HCT116 (cell line): ENCODE measurements around the gene SNAPC4. TPM values are rescaled to one million over a fixed set of nuclear protein-coding genes. Genes with fewer than 3 reads are reported as not detected.

ENCODE experiments used
- ATAC-seq: fragments of 200-7000 bp; cut with Tn5 transposase; 2 replicates; pipeline ENCODE4 v1.9.1; 2020; ENCODE audit warnings: mild to moderate bottlenecking, moderate library complexity
- BruUV-seq: library from RNA; stranded (reverse); fragments of 400-500 nt; replicated peaks from 2 replicates; lab custom pipeline; 2021; lab: Mats Ljungman, UMichigan
- CTCF ChIA-PET: fragments of 300-600 bp; sonication (Branson Sonifier 250); formaldehyde crosslinking; loops from one replicate; lab custom pipeline; 2021; ENCODE audit warnings: antibody characterized with exemption; lab: Charles Lee
- POLR2A ChIA-PET: fragments of 300-600, 350-600 bp; sonication (Branson Sonifier 250); formaldehyde crosslinking; loops from one replicate; lab custom pipeline; 2021; ENCODE audit warnings: antibody characterized with exemption; lab: Charles Lee
- RAD21 ChIA-PET, 2 experiments: fragments of 300-600 bp; sonication (Branson Sonifier 250); formaldehyde crosslinking; loops; one replicate each; lab custom pipeline; 2023; ENCODE audit warnings: low total read pairs in 2 of 2; ENCODE audit not compliant: uncharacterized antibody in 2 of 2, unreplicated experiment in 2 of 2, low non-redundant PET in 1 of 2; lab: Charles Lee
- DNase-seq: peaks from one replicate; pipeline ENCODE4 v3.0.0-alpha.2; 2010; ENCODE audit warnings: low read depth, low spot score
- H2AFZ ChIP-seq: fragments of 200-600 bp; shearing (Covaris generic), sonication (generic); 2 replicates; pipeline ENCODE4 v1.6.1; 2017; ENCODE audit warnings: low read depth, mixed run types, mixed read lengths, antibody characterized with exemption, low read length; ENCODE audit not compliant: poor library complexity, severe bottlenecking
- H3K27ac ChIP-seq: 2 replicates; pipeline ENCODE4 v1.5.1; 2012; ENCODE audit warnings: low read depth, low read length
- H3K27me3 ChIP-seq: fragments of 200-600 bp; sonication (generic); 2 replicates; pipeline ENCODE4 v1.6.1; 2016; ENCODE audit warnings: mixed run types, low read length, mixed read lengths; ENCODE audit not compliant: insufficient read depth
- H3K36me3 ChIP-seq, 2 experiments: fragments of 200-500 bp in 1 of 2; fragments of 200-600 bp in 1 of 2; sonication (Bioruptor generic) in 1 of 2; sonication (generic) in 1 of 2; 2 replicates each; pipeline versions ENCODE4 v1.5.1 to v1.6.1; 2014 to 2016; ENCODE audit warnings: low read length in 2 of 2, inconsistent platforms in 1 of 2, mixed read lengths in 1 of 2, mixed run types in 1 of 2; ENCODE audit not compliant: insufficient read depth in 2 of 2, control insufficient read depth in 1 of 2
- H3K4me1 ChIP-seq, 2 experiments: fragments of 200-600 bp in 1 of 2; sonication (generic) in 1 of 2; 2 replicates each; pipeline versions ENCODE4 v1.5.1 to v1.6.1; 2012 to 2017; ENCODE audit warnings: low read length in 2 of 2, inconsistent platforms in 1 of 2, mild to moderate bottlenecking in 1 of 2, mixed read lengths in 1 of 2, mixed run types in 1 of 2, moderate library complexity in 1 of 2; ENCODE audit not compliant: insufficient read depth in 2 of 2, control insufficient read depth in 1 of 2
- H3K4me2 ChIP-seq: fragments of 200-600 bp; sonication (generic); 2 replicates; pipeline ENCODE4 v1.6.1; 2017; ENCODE audit warnings: mixed run types, low read length, mixed read lengths
- H3K4me3 ChIP-seq, 2 experiments: fragments of 200-600 bp in 1 of 2; sonication (generic) in 1 of 2; replicated peaks in 1 of 2; 2 replicates each; pipeline ENCODE4 v1.5.1; 2011 to 2016; ENCODE audit warnings: low read length in 2 of 2, control low read depth in 1 of 2, low read depth in 1 of 2, mild to moderate bottlenecking in 1 of 2, mixed read lengths in 1 of 2, mixed run types in 1 of 2
- H3K79me2 ChIP-seq: fragments of 200-600 bp; sonication (generic); 2 replicates; pipeline ENCODE4 v1.6.1; 2017; ENCODE audit warnings: mild to moderate bottlenecking, mixed run types, low read length, moderate library complexity, mixed read lengths; ENCODE audit not compliant: insufficient read depth
- H3K9ac ChIP-seq: fragments of 200-600 bp; sonication (generic); 2 replicates; pipeline ENCODE4 v1.6.1; 2016; ENCODE audit warnings: low read length, mixed read lengths
- H3K9me2 ChIP-seq: fragments of 200-600 bp; sonication (generic), shearing (Covaris generic); 2 replicates; pipeline ENCODE4 v1.6.1; 2017; ENCODE audit warnings: mixed run types, mild to moderate bottlenecking, moderate library complexity; ENCODE audit not compliant: insufficient read depth
- H3K9me3 ChIP-seq, 2 experiments: fragments of 200-500 bp in 1 of 2; fragments of 200-600 bp in 1 of 2; sonication (Bioruptor generic) in 1 of 2; sonication (generic) in 1 of 2; 2 replicates each; pipeline ENCODE4 v1.6.1; 2014 to 2017; ENCODE audit warnings: low read length in 2 of 2, mixed read lengths in 2 of 2, inconsistent platforms in 1 of 2, low read depth in 1 of 2, mild to moderate bottlenecking in 1 of 2, mixed run types in 1 of 2, moderate library complexity in 1 of 2; ENCODE audit not compliant: control insufficient read depth in 1 of 2, insufficient read depth in 1 of 2
- H4K20me1 ChIP-seq: fragments of 200-600 bp; sonication (generic), shearing (Covaris generic); 2 replicates; pipeline ENCODE4 v1.6.1; 2017; ENCODE audit warnings: mixed run types, mild to moderate bottlenecking, moderate library complexity; ENCODE audit not compliant: insufficient read depth
- ATF3 ChIP-seq: IDR thresholded peaks from 2 replicates; pipeline ENCODE4 v1.6.1; 2012
- CBX3 ChIP-seq: IDR thresholded peaks from 2 replicates; pipeline ENCODE4 v1.6.1; 2012; ENCODE audit warnings: low read depth
- EGR1 ChIP-seq: IDR thresholded peaks from 2 replicates; pipeline ENCODE4 v1.6.1; 2012; ENCODE audit warnings: low read depth
- EZH2 ChIP-seq: fragments of 200-600 bp; sonication (generic); IDR thresholded peaks from 2 replicates; pipeline ENCODE4 v1.6.1; 2017; ENCODE audit warnings: antibody characterized with exemption, mixed run types
- EZH2phosphoT487 ChIP-seq: fragments of 200-600 bp; IDR thresholded peaks from 2 replicates; pipeline ENCODE4 v1.6.1; 2018; ENCODE audit warnings: antibody characterized with exemption, borderline replicate concordance
- FOSL1 ChIP-seq: IDR thresholded peaks from 2 replicates; pipeline ENCODE4 v1.6.1; 2012; ENCODE audit warnings: low read depth
- JUND ChIP-seq: IDR thresholded peaks from 2 replicates; pipeline ENCODE4 v1.6.1; 2012
- POLR2A ChIP-seq: IDR thresholded peaks from 2 replicates; pipeline ENCODE4 v1.7.0; 2011; ENCODE audit warnings: borderline replicate concordance; ENCODE audit not compliant: insufficient read depth, insufficient read length; ENCODE audit errors: extremely low read depth
- POLR2AphosphoS5 ChIP-seq: IDR thresholded peaks from 2 replicates; pipeline ENCODE4 v1.6.1; 2011; ENCODE audit warnings: mild to moderate bottlenecking, low read depth, low read length, moderate library complexity
- RAD21 ChIP-seq: IDR thresholded peaks from 2 replicates; pipeline ENCODE4 v1.6.1; 2012; ENCODE audit warnings: low read depth, mild to moderate bottlenecking
- SP1 ChIP-seq: IDR thresholded peaks from 2 replicates; pipeline ENCODE4 v1.6.1; 2012; ENCODE audit warnings: low read depth
- YY1 ChIP-seq: IDR thresholded peaks from 2 replicates; pipeline ENCODE4 v1.6.1; 2011; ENCODE audit warnings: low read length, low read depth, moderate library complexity, mild to moderate bottlenecking; ENCODE audit not compliant: insufficient replicate concordance; ENCODE audit errors: extremely low read depth
- ZBTB33 ChIP-seq: IDR thresholded peaks from 2 replicates; pipeline ENCODE4 v1.6.1; 2011; ENCODE audit warnings: mild to moderate bottlenecking, low read length, moderate library complexity; ENCODE audit not compliant: insufficient replicate concordance; ENCODE audit errors: extremely low read depth
- ZFX ChIP-seq: fragments of 450-650 bp; IDR thresholded peaks from 2 replicates; pipeline ENCODE4 v1.6.1; 2017
- intact Hi-C: fragments of 100-400 bp; cut with micrococcal nuclease; formaldehyde crosslinking; loops from 2 replicates; pipeline ENCODE4 v1.10.0; 2022
- total RNA-seq: library from RNA; stranded (reverse); gene quantifications from one replicate; pipeline ENCODE4 v1.2.1, GENCODE V29; 2021; ENCODE audit not compliant: unreplicated experiment

SNAPC4 gene
- total RNA-seq, 1 experiment from 2014 or later: 20.4 TPM

GRCh38 chr9:136419092-136419420 lies 19.1 kb upstream of the SNAPC4 start:
- Histone ChIP-seq H3K36me3 (peaks cover 53 to 77% of the 10 kb centered on the region in 2 experiments), H3K27ac (no peak overlapping the region), H3K9ac (no peak overlapping the region), H3K4me2 (no peak overlapping the region), H4K20me1 (no peaks in the 10 kb centered on the region), H3K4me1 (no peaks in the 10 kb centered on the region), H3K79me2 (peaks cover 29% of the 10 kb centered on the region), H3K27me3 (no peaks in the 10 kb centered on the region), H3K9me3 (no peaks in the 10 kb centered on the region), H3K4me3 (no peak overlapping the region), H2AFZ (no peak overlapping the region), H3K9me2 (no peaks in the 10 kb centered on the region)
- no peak for ATAC-seq
- DNase-seq: no peak
- ChIA-PET CTCF (no interaction called here), POLR2A (no interaction called here), RAD21 (no interaction called here)
- intact Hi-C loops: no loop called here
- TF ChIP-seq ATF3 (no peak), JUND (no peak), ZFX (no peak), RAD21 (no peak), YY1 (no peak), ZBTB33 (no peak), EZH2phosphoT487 (no peak), CBX3 (no peak), EGR1 (no peak), EZH2 (no peak), FOSL1 (no peak), POLR2A (no peak), SP1 (no peak), POLR2AphosphoS5 (no peak)
- no TSS peak for BruUV-seq
